Mesothelial cell of epicardium (in vitro differentiated cells): Measurements from ENCODE around the gene AP4M1. TPM values are rescaled to one million over a fixed set of nuclear protein-coding genes. Genes with fewer than 3 reads are reported as not detected.
"Not testable (repeated sequence)": the region's sequence is repeated elsewhere in the genome, so short reads cannot be mapped to it uniquely, and the experiment has no call there.

Source experiments
- DNase-seq, 2 experiments: peaks; one replicate each; pipeline ENCODE4 v3.0.0; 2021; ENCODE audit warnings: low spot score in 2 of 2; ENCODE audit not compliant: unreplicated experiment in 2 of 2
- H3K27ac Mint-ChIP-seq: 2 replicates; pipeline ENCODE4 v1.8.0; 2021; ENCODE audit warnings: mixed read lengths
- H3K27me3 Mint-ChIP-seq: 2 replicates; pipeline ENCODE4 v1.8.0; 2021; ENCODE audit warnings: low read depth, mixed read lengths
- H3K36me3 Mint-ChIP-seq: 2 replicates; pipeline ENCODE4 v1.8.0; 2021; ENCODE audit warnings: mixed read lengths
- H3K4me1 Mint-ChIP-seq: 2 replicates; pipeline ENCODE4 v1.8.0; 2021; ENCODE audit warnings: mixed read lengths
- H3K4me3 Mint-ChIP-seq: 2 replicates; pipeline ENCODE4 v1.8.0; 2021; ENCODE audit warnings: mild to moderate bottlenecking, moderate library complexity, mixed read lengths
- H3K9me3 Mint-ChIP-seq: 2 replicates; pipeline ENCODE4 v1.8.0; 2021; ENCODE audit warnings: mixed read lengths
- CTCF ChIP-seq: fragments of 200-600 bp; sonication (generic); IDR thresholded peaks from one replicate; pipeline ENCODE4 v1.5.0; 2021; ENCODE audit warnings: antibody characterized with exemption; ENCODE audit not compliant: unreplicated experiment
- total RNA-seq: library from RNA; stranded (reverse); gene quantifications from 3 replicates; pipeline ENCODE4 v1.2.1, GENCODE V29; 2021

AP4M1 gene
- total RNA-seq, 1 donor from 2014 or later: 25.6 TPM

- Mint-ChIP-seq H3K27me3 (peaks cover 7% of the 10 kb centered on the region), H3K4me1 (peaks cover 3% of the 10 kb centered on the region), H3K36me3 (no peaks in the 10 kb centered on the region), H3K9me3 (no peaks in the 10 kb centered on the region), H3K4me3 (no peak overlapping the region), H3K27ac (no peak overlapping the region)
- DNase-seq: no peak
- TF ChIP-seq CTCF: no peak
Measured at GRCh38 chr7:100141555-100141949, 40.1 kb downstream of the AP4M1 start.

GRCh38 chr7:100142461-100142860 lies 41.0 kb downstream of the AP4M1 start:
- Mint-ChIP-seq H3K36me3 (no peaks in the 10 kb centered on the region), H3K27ac (no peak overlapping the region), H3K9me3 (no peaks in the 10 kb centered on the region), H3K4me1 (peaks cover 3% of the 10 kb centered on the region), H3K27me3 (peaks cover 7% of the 10 kb centered on the region), H3K4me3 (no peak overlapping the region)
- no peak for DNase-seq
- TF ChIP-seq CTCF: no peak

GRCh38 chr7:100146350-100146749 lies 44.9 kb downstream of the AP4M1 start:
- not testable (repeated sequence) for H3K27me3 Mint-ChIP-seq, H3K4me3 Mint-ChIP-seq, H3K36me3 Mint-ChIP-seq, H3K27ac Mint-ChIP-seq, DNase-seq, H3K9me3 Mint-ChIP-seq
- peaks cover 22% of the 10 kb centered on the region for H3K4me1 Mint-ChIP-seq

- Mint-ChIP-seq H3K4me3 (no peak overlapping the region), H3K27me3 (no peaks in the 10 kb centered on the region), H3K36me3 (peaks cover 6% of the 10 kb centered on the region), H3K4me1 (peaks cover 22% of the 10 kb centered on the region), H3K27ac (no peak overlapping the region), H3K9me3 (no peaks in the 10 kb centered on the region)
- DNase-seq: no peak
- no peak for TF ChIP-seq CTCF
Measured at GRCh38 chr7:100147278-100147677, 45.8 kb downstream of the AP4M1 start.

GRCh38 chr7:100148225-100148558 lies 46.7 kb downstream of the AP4M1 start:
- no peak for DNase-seq
- H3K4me1 Mint-ChIP-seq: peaks cover 19% of the 10 kb centered on the region
- peak overlapping the region; percentile 99 for H3K4me3 Mint-ChIP-seq

GRCh38 chr7:100148559-100149328 lies 47.3 kb downstream of the AP4M1 start, which contains the start of gene LAMTOR4:
TSS of gene LAMTOR4 (plus strand) at chr7:100148918. CDS start at chr7:100148973, 55 bp downstream.
- Mint-ChIP-seq H3K27ac (peak within 1 kb of the TSS; percentile 96), H3K36me3 (peaks cover 10% of the 10 kb centered on the region), H3K4me1 (peaks cover 19% of the 10 kb centered on the region), H3K9me3 (no peaks in the 10 kb centered on the region), H3K27me3 (no peaks in the 10 kb centered on the region), H3K4me3 (peak within 1 kb of the TSS; percentile 99)
- no peak for TF ChIP-seq CTCF
- peak; percentile 95 to 96 for DNase-seq

More at GRCh38 chr7:100148225-100148558, 46.7 kb downstream of the AP4M1 start:
- TF ChIP-seq CTCF: no peak
- Mint-ChIP-seq H3K9me3 (no peaks in the 10 kb centered on the region), H3K27me3 (no peaks in the 10 kb centered on the region), H3K27ac (peak overlapping the region; percentile 96), H3K36me3 (peaks cover 10% of the 10 kb centered on the region)
